Measurements from ENCODE around the gene RAB27A. TPM values are rescaled to one million over a fixed set of nuclear protein-coding genes. Genes with fewer than 3 reads are reported as not detected.

RAB27A gene
- total and polyA plus RNA-seq, 10 of the 15 experiments (the other 5 are each of a cell fraction or from before 2014, with no cell fraction given): 13.3 to 139 (median 35.2) TPM

DNA sequence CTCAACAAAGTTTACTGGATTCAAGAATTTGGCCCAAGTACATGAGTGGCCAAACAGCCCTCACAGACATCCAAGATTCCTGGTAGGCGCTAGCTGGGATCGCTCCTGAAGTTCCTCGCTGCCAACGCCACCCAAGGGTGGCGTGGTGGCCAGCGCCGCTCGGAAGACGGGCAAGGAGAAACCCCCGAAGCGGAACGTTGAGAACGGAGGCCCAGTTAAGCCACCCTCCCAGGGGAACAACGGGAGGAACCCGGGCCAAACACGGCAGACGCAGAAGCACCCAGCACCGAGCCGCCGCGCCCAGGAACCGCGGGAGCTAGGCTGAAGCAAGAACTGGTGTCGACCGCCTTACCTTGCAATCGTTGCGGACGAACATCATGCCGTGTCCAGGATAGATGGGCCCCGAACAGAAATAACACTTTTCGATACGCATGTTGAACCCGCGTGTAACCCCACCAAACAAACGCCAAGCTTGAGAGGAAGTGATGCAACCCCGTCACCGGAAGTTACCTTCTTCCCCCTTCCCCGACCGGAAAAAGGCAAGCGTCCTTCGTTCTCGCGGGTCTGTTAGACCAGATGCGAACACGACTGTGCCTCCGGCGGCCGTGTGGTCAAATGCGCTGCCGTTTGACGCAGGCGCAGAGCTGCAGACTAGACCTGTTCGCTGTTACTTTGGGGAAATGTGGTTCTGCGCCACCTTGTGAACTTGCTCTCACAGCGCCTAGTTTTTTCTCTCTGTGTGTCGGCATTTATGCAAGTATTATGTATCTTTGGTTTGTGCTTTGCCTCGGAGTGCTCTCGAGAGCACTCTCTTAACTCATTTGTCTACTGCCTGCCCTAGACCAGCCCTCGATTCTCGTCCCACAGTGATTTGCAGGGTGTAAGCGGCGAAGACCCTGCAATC, 92.9 kb downstream of the RAB27A start, which contains the start of gene RSL24D1 (continued):
- TF ChIP-seq, protein P1, sequence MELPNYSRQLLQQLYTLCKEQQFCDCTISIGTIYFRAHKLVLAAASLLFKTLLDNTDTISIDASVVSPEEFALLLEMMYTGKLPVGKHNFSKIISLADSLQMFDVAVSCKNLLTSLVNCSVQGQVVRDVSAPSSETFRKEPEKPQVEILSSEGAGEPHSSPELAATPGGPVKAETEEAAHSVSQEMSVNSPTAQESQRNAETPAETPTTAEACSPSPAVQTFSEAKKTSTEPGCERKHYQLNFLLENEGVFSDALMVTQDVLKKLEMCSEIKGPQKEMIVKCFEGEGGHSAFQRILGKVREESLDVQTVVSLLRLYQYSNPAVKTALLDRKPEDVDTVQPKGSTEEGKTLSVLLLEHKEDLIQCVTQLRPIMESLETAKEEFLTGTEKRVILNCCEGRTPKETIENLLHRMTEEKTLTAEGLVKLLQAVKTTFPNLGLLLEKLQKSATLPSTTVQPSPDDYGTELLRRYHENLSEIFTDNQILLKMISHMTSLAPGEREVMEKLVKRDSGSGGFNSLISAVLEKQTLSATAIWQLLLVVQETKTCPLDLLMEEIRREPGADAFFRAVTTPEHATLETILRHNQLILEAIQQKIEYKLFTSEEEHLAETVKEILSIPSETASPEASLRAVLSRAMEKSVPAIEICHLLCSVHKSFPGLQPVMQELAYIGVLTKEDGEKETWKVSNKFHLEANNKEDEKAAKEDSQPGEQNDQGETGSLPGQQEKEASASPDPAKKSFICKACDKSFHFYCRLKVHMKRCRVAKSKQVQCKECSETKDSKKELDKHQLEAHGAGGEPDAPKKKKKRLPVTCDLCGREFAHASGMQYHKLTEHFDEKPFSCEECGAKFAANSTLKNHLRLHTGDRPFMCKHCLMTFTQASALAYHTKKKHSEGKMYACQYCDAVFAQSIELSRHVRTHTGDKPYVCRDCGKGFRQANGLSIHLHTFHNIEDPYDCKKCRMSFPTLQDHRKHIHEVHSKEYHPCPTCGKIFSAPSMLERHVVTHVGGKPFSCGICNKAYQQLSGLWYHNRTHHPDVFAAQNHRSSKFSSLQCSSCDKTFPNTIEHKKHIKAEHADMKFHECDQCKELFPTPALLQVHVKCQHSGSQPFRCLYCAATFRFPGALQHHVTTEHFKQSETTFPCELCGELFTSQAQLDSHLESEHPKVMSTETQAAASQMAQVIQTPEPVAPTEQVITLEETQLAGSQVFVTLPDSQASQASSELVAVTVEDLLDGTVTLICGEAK (IDR thresholded peaks at IDR 0.05; ENCODE audit: borderline replicate concordance): peak; percentile 96
- TF ChIP-seq MYC (IDR thresholded peaks at IDR 0.05; ENCODE audit: insufficient read depth, insufficient read length, insufficient replicate concordance, low read length, severe bottlenecking) (peak; percentile 59), ZNF622 (IDR thresholded peaks at IDR 0.05) (no peak), MEF2A (IDR thresholded peaks at IDR 0.05; ENCODE audit: insufficient read depth, low read depth, low read length) (no peak), PAX5 (IDR thresholded peaks at IDR 0.05; ENCODE audit: borderline replicate concordance, low read depth, low read length) (0 out of 2 replicates have a peak, but pooled peaks have one; percentile 56), TCF7 (IDR thresholded peaks at IDR 0.05; ENCODE audit: borderline replicate concordance) (no peak), MEF2B (IDR thresholded peaks at IDR 0.05; ENCODE audit: partially characterized antibody, poor library complexity, severe bottlenecking) (peak; percentile 86), ETV6 (conservative IDR thresholded peaks at IDR 0.05 in 1 of 2, IDR thresholded peaks at IDR 0.05 in 1 of 2; ENCODE audit: borderline replicate concordance in 1 of 2, low read depth in 1 of 2) (peak in 1 of 2 experiments; percentile 66; a peak in 2 of 4 replicates), EGR1 (IDR thresholded peaks at IDR 0.05; ENCODE audit: borderline replicate concordance in 1 of 2, low read depth in 2 of 2, low read length in 2 of 2) (no peak), RAD51 (IDR thresholded peaks at IDR 0.05) (no peak), FOS (IDR thresholded peaks at IDR 0.05; ENCODE audit: borderline replicate concordance, extremely low read depth, insufficient read length) (no peak), SIX5 (IDR thresholded peaks at IDR 0.05; ENCODE audit: low read depth, low read length, severe bottlenecking) (peak; percentile 17)
- TF ChIP-seq, protein P2, sequence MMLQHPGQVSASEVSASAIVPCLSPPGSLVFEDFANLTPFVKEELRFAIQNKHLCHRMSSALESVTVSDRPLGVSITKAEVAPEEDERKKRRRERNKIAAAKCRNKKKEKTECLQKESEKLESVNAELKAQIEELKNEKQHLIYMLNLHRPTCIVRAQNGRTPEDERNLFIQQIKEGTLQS (IDR thresholded peaks at IDR 0.05; ENCODE audit: borderline replicate concordance, extremely low read depth, low read depth, low read length): no peak
- TF ChIP-seq, protein P3, sequence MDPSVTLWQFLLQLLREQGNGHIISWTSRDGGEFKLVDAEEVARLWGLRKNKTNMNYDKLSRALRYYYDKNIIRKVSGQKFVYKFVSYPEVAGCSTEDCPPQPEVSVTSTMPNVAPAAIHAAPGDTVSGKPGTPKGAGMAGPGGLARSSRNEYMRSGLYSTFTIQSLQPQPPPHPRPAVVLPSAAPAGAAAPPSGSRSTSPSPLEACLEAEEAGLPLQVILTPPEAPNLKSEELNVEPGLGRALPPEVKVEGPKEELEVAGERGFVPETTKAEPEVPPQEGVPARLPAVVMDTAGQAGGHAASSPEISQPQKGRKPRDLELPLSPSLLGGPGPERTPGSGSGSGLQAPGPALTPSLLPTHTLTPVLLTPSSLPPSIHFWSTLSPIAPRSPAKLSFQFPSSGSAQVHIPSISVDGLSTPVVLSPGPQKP (IDR thresholded peaks at IDR 0.05; ENCODE audit: low read depth, low read length): peak; percentile 85
- TF ChIP-seq, protein P4, sequence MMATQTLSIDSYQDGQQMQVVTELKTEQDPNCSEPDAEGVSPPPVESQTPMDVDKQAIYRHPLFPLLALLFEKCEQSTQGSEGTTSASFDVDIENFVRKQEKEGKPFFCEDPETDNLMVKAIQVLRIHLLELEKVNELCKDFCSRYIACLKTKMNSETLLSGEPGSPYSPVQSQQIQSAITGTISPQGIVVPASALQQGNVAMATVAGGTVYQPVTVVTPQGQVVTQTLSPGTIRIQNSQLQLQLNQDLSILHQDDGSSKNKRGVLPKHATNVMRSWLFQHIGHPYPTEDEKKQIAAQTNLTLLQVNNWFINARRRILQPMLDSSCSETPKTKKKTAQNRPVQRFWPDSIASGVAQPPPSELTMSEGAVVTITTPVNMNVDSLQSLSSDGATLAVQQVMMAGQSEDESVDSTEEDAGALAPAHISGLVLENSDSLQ (IDR thresholded peaks at IDR 0.05): peak; percentile 58; the same call in 1 of the 2 replicates
- TF ChIP-seq, protein P5, sequence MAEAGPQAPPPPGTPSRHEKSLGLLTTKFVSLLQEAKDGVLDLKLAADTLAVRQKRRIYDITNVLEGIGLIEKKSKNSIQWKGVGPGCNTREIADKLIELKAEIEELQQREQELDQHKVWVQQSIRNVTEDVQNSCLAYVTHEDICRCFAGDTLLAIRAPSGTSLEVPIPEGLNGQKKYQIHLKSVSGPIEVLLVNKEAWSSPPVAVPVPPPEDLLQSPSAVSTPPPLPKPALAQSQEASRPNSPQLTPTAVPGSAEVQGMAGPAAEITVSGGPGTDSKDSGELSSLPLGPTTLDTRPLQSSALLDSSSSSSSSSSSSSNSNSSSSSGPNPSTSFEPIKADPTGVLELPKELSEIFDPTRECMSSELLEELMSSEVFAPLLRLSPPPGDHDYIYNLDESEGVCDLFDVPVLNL (IDR thresholded peaks at IDR 0.05; ENCODE audit: low read depth, low read length): no peak
- TF ChIP-seq, protein P6, sequence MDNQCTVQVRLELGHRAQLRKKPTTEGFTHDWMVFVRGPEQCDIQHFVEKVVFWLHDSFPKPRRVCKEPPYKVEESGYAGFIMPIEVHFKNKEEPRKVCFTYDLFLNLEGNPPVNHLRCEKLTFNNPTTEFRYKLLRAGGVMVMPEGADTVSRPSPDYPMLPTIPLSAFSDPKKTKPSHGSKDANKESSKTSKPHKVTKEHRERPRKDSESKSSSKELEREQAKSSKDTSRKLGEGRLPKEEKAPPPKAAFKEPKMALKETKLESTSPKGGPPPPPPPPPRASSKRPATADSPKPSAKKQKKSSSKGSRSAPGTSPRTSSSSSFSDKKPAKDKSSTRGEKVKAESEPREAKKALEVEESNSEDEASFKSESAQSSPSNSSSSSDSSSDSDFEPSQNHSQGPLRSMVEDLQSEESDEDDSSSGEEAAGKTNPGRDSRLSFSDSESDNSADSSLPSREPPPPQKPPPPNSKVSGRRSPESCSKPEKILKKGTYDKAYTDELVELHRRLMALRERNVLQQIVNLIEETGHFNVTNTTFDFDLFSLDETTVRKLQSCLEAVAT (IDR thresholded peaks at IDR 0.05): 0 out of 2 replicates have a peak, but pooled peaks have one; percentile 55
